Embryonic facial prominence (tissue), 1 donor: ENCODE data around the gene EML4.
"Not testable (repeated sequence)": the region's sequence is repeated elsewhere in the genome, so short reads cannot be mapped to it uniquely, and the experiment has no call there.

Experiments
- DNase-seq: peaks from one replicate; pipeline ENCODE4 v3.0.0-alpha.2; 2016; ENCODE audit errors: extremely low spot score

EML4 gene

GRCh38 chr2:42256505-42256904, 87.4 kb downstream of the EML4 start:
- DNase-seq, result no peak

GRCh38 chr2:42261518-42262195, 92.5 kb downstream of the EML4 start:
- DNase-seq, result no peak

- no peak for DNase-seq
Observed at GRCh38 chr2:42266236-42266635, 97.1 kb downstream of the EML4 start.

DNA sequence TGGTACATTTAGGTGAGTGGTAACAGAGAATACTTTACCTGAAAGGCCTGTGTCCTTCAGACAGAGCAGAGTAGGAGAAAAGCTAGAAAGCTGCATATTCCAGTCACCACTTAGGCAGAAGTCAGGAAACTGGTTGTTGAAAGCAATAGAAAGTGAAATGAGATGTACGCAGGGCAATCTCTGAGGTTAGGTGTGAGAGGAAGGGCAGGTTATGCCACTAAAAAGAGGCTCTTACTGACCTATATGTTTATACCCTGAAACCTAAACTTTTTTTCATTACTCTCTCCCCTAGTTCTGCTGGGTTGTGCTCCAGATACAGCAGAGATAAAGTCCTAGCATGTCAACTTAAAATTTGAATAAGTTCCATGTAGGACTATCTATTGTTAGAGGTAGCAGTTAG, 98.4 kb downstream of the EML4 start:
- DNase-seq, result no peak

GRCh38 chr2:42268528-42269151, 99.5 kb downstream of the EML4 start:
- no peak for DNase-seq

DNA sequence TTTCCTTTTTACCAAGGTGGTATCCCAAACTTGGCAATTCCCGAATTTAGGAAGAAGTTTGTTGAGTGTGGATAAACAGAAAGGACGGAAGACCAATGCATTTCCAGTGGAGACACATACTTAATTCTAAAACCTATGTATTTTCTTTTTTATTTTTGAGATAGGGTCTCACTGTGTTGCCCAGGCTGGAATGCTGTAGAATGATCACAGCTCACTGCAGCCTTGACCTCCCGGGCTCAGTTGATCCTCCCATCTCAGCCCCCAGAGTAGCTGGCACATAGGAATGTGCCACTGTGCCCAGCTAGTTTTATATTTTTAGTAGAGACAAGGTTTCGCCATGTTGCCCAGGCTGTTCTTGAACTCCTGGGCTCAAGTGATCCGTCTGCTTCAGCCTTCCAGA, 101.6 kb downstream of the EML4 start:
- no peak for DNase-seq

GRCh38 chr2:42271246-42271645, 102.1 kb downstream of the EML4 start:
- not testable (repeated sequence) for DNase-seq

DNA sequence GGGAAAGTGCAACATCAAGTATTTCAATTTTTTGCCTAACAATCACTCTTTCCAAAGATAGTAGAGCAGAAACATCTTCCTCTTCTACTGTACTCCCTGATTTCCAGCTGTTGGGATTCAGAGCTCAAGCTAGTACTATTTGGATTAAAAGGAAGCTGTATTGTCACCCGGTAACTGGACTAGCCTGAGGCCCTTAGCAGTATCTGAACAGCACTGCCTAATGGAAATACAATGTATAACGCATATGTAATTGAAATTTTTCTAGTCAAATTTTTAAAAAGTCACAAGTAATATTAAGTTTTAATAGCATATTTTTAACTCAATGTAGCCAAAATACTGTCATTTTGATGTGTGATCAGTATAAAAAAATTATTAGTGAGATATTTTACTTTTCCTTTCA, 105.7 kb downstream of the EML4 start:
- DNase-seq, result no peak

- DNase-seq, result no peak
Observed at GRCh38 chr2:42281416-42282081, 112.4 kb downstream of the EML4 start.

- DNase-seq, result no peak
Observed at GRCh38 chr2:42284019-42284418, 114.9 kb downstream of the EML4 start.

DNA sequence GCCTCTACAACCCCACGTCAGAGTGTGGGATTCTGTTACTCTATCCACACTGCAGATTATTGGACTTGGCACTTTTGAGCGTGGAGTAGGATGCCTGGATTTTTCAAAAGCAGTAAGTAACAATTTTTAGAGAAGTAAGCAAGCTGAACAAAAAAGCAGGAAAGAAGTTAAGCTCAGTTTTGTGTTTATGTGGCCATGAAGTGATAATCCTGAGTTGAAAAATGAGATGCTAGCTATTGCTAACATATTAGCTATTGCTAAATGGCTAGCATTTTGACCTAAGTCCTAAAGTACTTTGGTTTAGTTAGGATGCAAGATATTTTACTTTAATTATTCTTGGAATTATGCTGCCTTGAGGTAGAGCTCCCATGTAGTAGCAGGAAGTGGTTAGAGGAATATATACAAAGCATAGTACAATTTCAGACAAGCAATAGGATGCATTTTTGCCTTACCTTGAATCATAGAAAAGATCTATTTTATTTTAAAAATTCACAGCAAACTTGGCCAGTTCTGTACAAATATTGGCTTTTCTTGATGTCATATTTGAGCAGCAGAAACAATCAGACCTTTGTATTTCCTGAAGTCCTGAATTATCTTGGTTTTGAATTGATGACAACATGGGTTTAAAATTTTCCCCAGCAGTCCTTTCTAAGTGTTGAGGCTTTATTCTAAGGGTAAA, 117.3 kb downstream of the EML4 start:
- DNase-seq, result no peak

DNA sequence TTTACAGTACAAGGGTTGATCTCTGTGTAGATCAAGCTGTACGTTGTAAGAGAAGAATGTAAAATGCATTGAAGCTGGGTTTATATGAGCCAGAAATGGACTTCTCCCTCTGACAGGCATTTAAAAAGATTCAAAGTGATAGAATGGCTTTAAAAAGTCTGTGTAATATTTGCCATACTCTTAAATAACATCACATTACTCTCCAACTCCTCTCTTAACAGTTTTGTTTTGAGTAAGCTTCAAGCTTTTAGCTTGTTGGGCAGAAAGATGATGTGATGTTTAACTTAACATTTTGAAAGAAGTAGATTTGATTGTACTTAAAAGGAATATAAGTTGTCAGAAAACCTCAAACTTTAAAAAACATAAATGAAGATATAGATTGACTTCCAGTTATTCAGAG, 119.7 kb downstream of the EML4 start:
- no peak for DNase-seq

DNA sequence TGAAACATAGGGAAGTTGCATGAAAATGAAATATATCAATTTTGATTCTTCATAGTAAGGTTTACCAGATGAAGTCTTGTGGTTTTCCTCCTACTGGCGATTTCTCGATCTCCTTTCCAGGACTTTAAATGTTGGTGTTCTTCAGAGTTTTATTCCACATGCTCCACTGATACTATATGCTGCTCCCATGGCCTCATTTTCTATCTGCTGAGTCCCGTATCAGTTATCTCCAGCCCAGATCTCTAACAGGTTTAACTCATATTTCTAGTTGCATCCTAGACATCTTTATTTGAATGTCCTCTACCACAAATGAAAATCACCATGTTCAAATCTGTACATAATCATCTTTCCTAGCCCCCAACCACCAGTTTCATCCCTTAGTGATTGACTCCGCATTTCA, 120.1 kb downstream of the EML4 start:
- DNase-seq, result no peak

DNA sequence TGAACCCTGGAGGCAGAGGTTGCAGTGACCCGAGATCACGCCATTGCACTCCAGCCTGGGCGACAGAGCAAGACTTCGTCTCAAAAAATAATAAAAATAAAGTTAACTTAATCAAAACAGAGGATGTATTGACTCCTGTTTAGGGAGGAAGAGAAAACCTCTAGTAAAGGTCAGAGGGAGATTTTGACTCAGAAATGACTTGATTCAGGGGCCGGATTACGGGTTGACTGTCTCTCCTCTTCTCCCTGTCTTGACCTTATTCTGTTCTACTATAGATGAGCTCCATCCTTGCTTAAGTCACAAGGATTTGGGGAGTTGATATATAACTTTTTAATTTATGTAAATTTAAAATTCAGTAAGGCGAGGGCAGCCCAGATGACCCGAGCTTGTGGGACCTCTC, 120.9 kb downstream of the EML4 start:
- no peak for DNase-seq

GRCh38 chr2:42293019-42293418, 123.9 kb downstream of the EML4 start:
- DNase-seq, result no peak

- no peak for DNase-seq
Observed at GRCh38 chr2:42296226-42296625, 127.1 kb downstream of the EML4 start.

DNA sequence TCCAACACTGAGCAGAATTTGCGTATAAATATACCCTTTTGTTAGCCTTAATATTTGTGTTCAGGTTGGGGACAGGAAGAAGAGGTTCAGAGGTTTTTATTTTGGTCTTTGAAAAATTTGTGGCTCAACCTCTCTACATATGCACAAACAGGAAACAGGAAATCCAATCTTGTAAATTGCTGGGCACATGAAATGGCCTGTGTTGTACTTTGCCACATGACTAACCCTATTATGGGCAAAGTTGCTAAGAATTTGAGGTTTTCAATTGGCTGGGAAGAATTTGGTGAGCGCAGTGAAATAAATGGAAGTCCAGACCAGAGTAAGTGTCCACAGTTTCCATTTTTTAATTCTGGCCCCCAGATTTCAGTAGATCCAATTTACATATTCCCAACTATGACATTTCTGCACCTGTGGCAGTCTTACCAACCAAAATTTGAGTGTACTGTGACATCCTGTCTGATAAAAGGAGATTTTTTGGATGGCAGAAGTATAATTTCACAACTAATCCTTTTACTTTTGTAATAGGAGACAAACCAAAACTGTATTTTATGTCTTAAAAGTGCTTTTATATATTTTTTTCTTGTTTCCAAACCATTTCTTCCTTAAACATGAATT, 128.3 kb downstream of the EML4 start:
- DNase-seq, result no peak

GRCh38 chr2:42298132-42298531, 129.0 kb downstream of the EML4 start:
- DNase-seq, result no peak

- DNase-seq, result no peak
Observed at GRCh38 chr2:42298996-42299754, 130.0 kb downstream of the EML4 start.

DNA sequence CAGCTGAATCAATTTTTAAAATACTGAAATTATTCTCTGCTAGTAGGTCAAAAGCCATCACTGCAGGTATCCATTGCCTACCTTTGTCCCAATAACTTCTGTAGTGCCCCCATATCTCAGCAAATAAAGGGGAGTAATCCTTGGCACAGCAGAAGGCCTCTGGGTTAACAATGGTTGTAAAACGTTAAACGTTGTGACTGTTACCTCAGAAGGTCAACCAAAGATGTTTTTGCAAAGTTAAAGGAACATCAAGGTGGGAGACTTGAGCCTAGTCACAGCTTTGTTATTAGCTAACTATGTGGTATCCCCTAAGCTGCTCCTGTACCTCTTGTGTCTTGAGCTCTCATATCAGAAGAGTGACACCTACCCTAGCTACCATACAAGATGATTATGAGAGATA, 131.4 kb downstream of the EML4 start:
- no peak for DNase-seq

- no peak for DNase-seq
Observed at GRCh38 chr2:42303252-42303651, 134.1 kb downstream of the EML4 start.
